ENCODE data around the gene VSTM2L. TPM values are rescaled to one million over a fixed set of nuclear protein-coding genes. Genes with fewer than 3 reads are reported as not detected.

Gene VSTM2L
- total RNA-seq, 1 donor from 2014 or later, result 15.9 TPM

- TF ChIP-seq CTCF (IDR thresholded peaks at IDR 0.05; ENCODE audit: partially characterized antibody, unreplicated experiment), result no peak
- no peak overlapping the region for H3K27ac Mint-ChIP-seq (ENCODE audit: unreplicated experiment)
- H3K9me3 Mint-ChIP-seq (ENCODE audit: unreplicated experiment), result peaks cover 3% of the 10 kb centered on the region
- H3K4me1 Mint-ChIP-seq (ENCODE audit: low read depth, unreplicated experiment), result peaks cover 7% of the 10 kb centered on the region
- no peaks in the 10 kb centered on the region for H3K36me3 Mint-ChIP-seq (ENCODE audit: unreplicated experiment)
- no peak for DNase-seq
- peaks cover 10% of the 10 kb centered on the region for H3K27me3 Mint-ChIP-seq (ENCODE audit: unreplicated experiment)
- H3K4me3 Mint-ChIP-seq (ENCODE audit: unreplicated experiment), result no peak overlapping the region
These were observed 12.3 kb upstream of the VSTM2L start for GRCh38 chr20:37890643-37891042.

- no peaks in the 10 kb centered on the region for H3K36me3 Mint-ChIP-seq (ENCODE audit: unreplicated experiment)
- peaks cover 10% of the 10 kb centered on the region for H3K27me3 Mint-ChIP-seq (ENCODE audit: unreplicated experiment)
- no peak overlapping the region for H3K4me3 Mint-ChIP-seq (ENCODE audit: unreplicated experiment)
- H3K27ac Mint-ChIP-seq (ENCODE audit: unreplicated experiment), result no peak overlapping the region
- DNase-seq, result no peak
- no peak for TF ChIP-seq CTCF (IDR thresholded peaks at IDR 0.05; ENCODE audit: partially characterized antibody, unreplicated experiment)
- peaks cover 3% of the 10 kb centered on the region for H3K9me3 Mint-ChIP-seq (ENCODE audit: unreplicated experiment)
- H3K4me1 Mint-ChIP-seq (ENCODE audit: low read depth, unreplicated experiment), result peaks cover 7% of the 10 kb centered on the region
These were observed 10.9 kb upstream of the VSTM2L start for GRCh38 chr20:37892001-37892400.

GRCh38 chr20:37893566-37894241 lies 9.2 kb upstream of the VSTM2L start:
- no peak overlapping the region for H3K4me3 Mint-ChIP-seq (ENCODE audit: unreplicated experiment)
- TF ChIP-seq CTCF (IDR thresholded peaks at IDR 0.05; ENCODE audit: partially characterized antibody, unreplicated experiment), result no peak
- no peaks in the 10 kb centered on the region for H3K36me3 Mint-ChIP-seq (ENCODE audit: unreplicated experiment)
- H3K27me3 Mint-ChIP-seq (ENCODE audit: unreplicated experiment), result peaks cover 6% of the 10 kb centered on the region
- no peaks in the 10 kb centered on the region for H3K9me3 Mint-ChIP-seq (ENCODE audit: unreplicated experiment)
- H3K27ac Mint-ChIP-seq (ENCODE audit: unreplicated experiment), result no peak overlapping the region
- no peak for DNase-seq
- peaks cover 5% of the 10 kb centered on the region for H3K4me1 Mint-ChIP-seq (ENCODE audit: low read depth, unreplicated experiment)

- no peak overlapping the region for H3K4me3 Mint-ChIP-seq (ENCODE audit: unreplicated experiment)
- no peak overlapping the region for H3K27ac Mint-ChIP-seq (ENCODE audit: unreplicated experiment)
- no peaks in the 10 kb centered on the region for H3K9me3 Mint-ChIP-seq (ENCODE audit: unreplicated experiment)
- H3K27me3 Mint-ChIP-seq (ENCODE audit: unreplicated experiment), result peaks cover 8% of the 10 kb centered on the region
- DNase-seq, result no peak
- no peak for TF ChIP-seq CTCF (IDR thresholded peaks at IDR 0.05; ENCODE audit: partially characterized antibody, unreplicated experiment)
- H3K4me1 Mint-ChIP-seq (ENCODE audit: low read depth, unreplicated experiment), result peaks cover 13% of the 10 kb centered on the region
- no peaks in the 10 kb centered on the region for H3K36me3 Mint-ChIP-seq (ENCODE audit: unreplicated experiment)
These were observed 8.5 kb upstream of the VSTM2L start for GRCh38 chr20:37894454-37894853.

- H3K4me3 Mint-ChIP-seq (ENCODE audit: unreplicated experiment), result no peak overlapping the region
- TF ChIP-seq CTCF (IDR thresholded peaks at IDR 0.05; ENCODE audit: partially characterized antibody, unreplicated experiment), result no peak
- H3K36me3 Mint-ChIP-seq (ENCODE audit: unreplicated experiment), result no peaks in the 10 kb centered on the region
- peaks cover 4% of the 10 kb centered on the region for H3K27me3 Mint-ChIP-seq (ENCODE audit: unreplicated experiment)
- H3K9me3 Mint-ChIP-seq (ENCODE audit: unreplicated experiment), result no peaks in the 10 kb centered on the region
- DNase-seq, result no peak
- H3K27ac Mint-ChIP-seq (ENCODE audit: unreplicated experiment), result no peak overlapping the region
- H3K4me1 Mint-ChIP-seq (ENCODE audit: low read depth, unreplicated experiment), result peaks cover 14% of the 10 kb centered on the region
These were observed 7.8 kb upstream of the VSTM2L start for GRCh38 chr20:37895166-37895565.

All from glutamatergic neuron (in vitro differentiated cells).